A673 (cell line): ENCODE data around the gene NANS. TPM values are rescaled to one million over a fixed set of nuclear protein-coding genes. Genes with fewer than 3 reads are reported as not detected.

Experiments
- Bru-seq: library from RNA; stranded (reverse); fragments of 400-500 nt; gene quantifications from one replicate; lab custom pipeline; 2021; lab: Mats Ljungman, UMichigan
- BruChase-seq, 2 experiments: library from RNA; stranded (reverse); fragments of 400-500 nt; gene quantifications; one replicate each; lab custom pipeline; 2021; lab: Mats Ljungman, UMichigan
- BruUV-seq: library from RNA; stranded (reverse); fragments of 400-500 nt; replicated peaks from 2 replicates; lab custom pipeline; 2021; lab: Mats Ljungman, UMichigan
- CTCF ChIA-PET: fragments of 300-600 bp; sonication (Branson Sonifier 250); formaldehyde crosslinking; loops from one replicate; lab custom pipeline; 2022; ENCODE audit warnings: antibody characterized with exemption; lab: Charles Lee
- POLR2A ChIA-PET: fragments of 300-600 bp; sonication (Branson Sonifier 250); formaldehyde crosslinking; loops from one replicate; lab custom pipeline; 2022; ENCODE audit warnings: antibody characterized with exemption; ENCODE audit not compliant: low non-redundant PET; lab: Charles Lee
- DNase-seq: peaks from one replicate; pipeline ENCODE4 v3.0.0-alpha.2; 2015; ENCODE audit warnings: low spot score
- H3K27ac ChIP-seq: fragments of 200-600 bp; sonication (generic); 2 replicates; pipeline ENCODE4 v1.5.1; 2016; ENCODE audit warnings: mixed run types, low read depth, mild to moderate bottlenecking, mixed read lengths, antibody characterized with exemption, low read length; ENCODE audit not compliant: poor library complexity, severe bottlenecking
- H3K27me3 ChIP-seq: fragments of 200-600 bp; sonication (generic); replicated peaks from 2 replicates; pipeline ENCODE4 v1.6.1; 2017; ENCODE audit warnings: mixed run types, low read depth, mild to moderate bottlenecking, mixed read lengths, antibody characterized with exemption, low read length; ENCODE audit not compliant: insufficient read depth, poor library complexity
- H3K36me3 ChIP-seq: fragments of 200-600 bp; sonication (generic); 2 replicates; pipeline ENCODE4 v1.6.1; 2016; ENCODE audit warnings: mixed run types, mild to moderate bottlenecking, mixed read lengths, antibody characterized with exemption, low read length; ENCODE audit not compliant: insufficient read depth, poor library complexity, severe bottlenecking
- H3K4me1 ChIP-seq: fragments of 200-600 bp; sonication (generic); 2 replicates; pipeline ENCODE4 v1.6.1; 2017; ENCODE audit warnings: mixed run types, mild to moderate bottlenecking, mixed read lengths, antibody characterized with exemption, low read length; ENCODE audit not compliant: insufficient read depth, poor library complexity, severe bottlenecking
- H3K4me3 ChIP-seq: fragments of 200-600 bp; sonication (generic); 2 replicates; pipeline ENCODE4 v1.5.1; 2016; ENCODE audit warnings: low read depth, mixed run types, mild to moderate bottlenecking, mixed read lengths, low read length; ENCODE audit not compliant: poor library complexity, severe bottlenecking
- H3K9me3 ChIP-seq: fragments of 200-600 bp; sonication (generic); 2 replicates; pipeline ENCODE4 v1.6.1; 2016; ENCODE audit warnings: mixed run types, low read depth, mild to moderate bottlenecking, mixed read lengths, antibody characterized with exemption, low read length; ENCODE audit not compliant: poor library complexity, severe bottlenecking
- CTCF ChIP-seq: fragments of 300-800, 200-600 bp; sonication (generic); conservative IDR thresholded peaks from 2 replicates; pipeline ENCODE4 v1.5.1; 2017; ENCODE audit warnings: low read depth, mild to moderate bottlenecking, antibody characterized with exemption, low read length, moderate library complexity, mixed read lengths
- EZH2 ChIP-seq: fragments of 200-600 bp; sonication (generic); IDR thresholded peaks from 2 replicates; pipeline ENCODE4 v1.6.1; 2017; ENCODE audit warnings: borderline replicate concordance, low read depth, mild to moderate bottlenecking, mixed read lengths, antibody characterized with exemption, low read length; ENCODE audit not compliant: poor library complexity, severe bottlenecking
- intact Hi-C: fragments of 100-400 bp; cut with micrococcal nuclease; formaldehyde crosslinking; loops from one replicate; pipeline ENCODE4 v1.10.0; 2022; ENCODE audit not compliant: unreplicated experiment
- long read RNA-seq: library from polyadenylated mRNA; stranded (forward); transcript quantifications from one replicate; pipeline ENCODE4 v2.0.0, GENCODE V29; 2022
- total RNA-seq: library from RNA; stranded (reverse); gene quantifications from 2 replicates; pipeline ENCODE4 v1.2.3, GENCODE V29; 2021

NANS gene, protein sequence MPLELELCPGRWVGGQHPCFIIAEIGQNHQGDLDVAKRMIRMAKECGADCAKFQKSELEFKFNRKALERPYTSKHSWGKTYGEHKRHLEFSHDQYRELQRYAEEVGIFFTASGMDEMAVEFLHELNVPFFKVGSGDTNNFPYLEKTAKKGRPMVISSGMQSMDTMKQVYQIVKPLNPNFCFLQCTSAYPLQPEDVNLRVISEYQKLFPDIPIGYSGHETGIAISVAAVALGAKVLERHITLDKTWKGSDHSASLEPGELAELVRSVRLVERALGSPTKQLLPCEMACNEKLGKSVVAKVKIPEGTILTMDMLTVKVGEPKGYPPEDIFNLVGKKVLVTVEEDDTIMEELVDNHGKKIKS
- total RNA-seq (40.6 and 41.9 TPM in 2 replicates), Bru-seq, nascent RNA (percentile 63 among the genes with signal in this experiment), BruChase-seq, experiment 1, labeled RNA remaining after a 2-hour chase (percentile 54 among the genes with signal in this experiment), BruChase-seq, experiment 2, labeled RNA remaining after a 6-hour chase (percentile 66 among the genes with signal in this experiment)
- long read RNA-seq, transcript NANS-201 (6 exons, 1,170 nt) = major isoform, 36 of 44 reads
- long read RNA-seq, partial matches to known transcripts = 4 of 44 reads
- long read RNA-seq, other reads (novel, unspliced or antisense) = 4 of 44 reads

- intact Hi-C loops = no loop called here
These were observed at the start of gene NANS for GRCh38 chr9:98056269-98057137. NANS (plus strand) TSS chr9:98056732; CDS start chr9:98056809, 77 bp downstream.

GRCh38 chr9:98007251-98007928, 49.1 kb upstream of the NANS start:
- H3K27ac ChIP-seq = no peak overlapping the region
- POLR2A ChIA-PET = no interaction called here
- intact Hi-C loops = no loop called here
- H3K4me3 ChIP-seq = no peak overlapping the region
- TF ChIP-seq CTCF = no peak
- TF ChIP-seq EZH2 = no peak
- no peaks in the 10 kb centered on the region for H3K4me1 ChIP-seq
- H3K27me3 ChIP-seq = no peaks in the 10 kb centered on the region
- CTCF ChIA-PET = no interaction called here
- H3K36me3 ChIP-seq = peaks cover 97% of the 10 kb centered on the region
- DNase-seq = no peak
- BruUV-seq = no TSS peak
- H3K9me3 ChIP-seq = no peaks in the 10 kb centered on the region

More at GRCh38 chr9:98056269-98057137, at the start of gene NANS:
- Histone ChIP-seq H3K4me3 (peak within 1 kb of the TSS; percentile 85), H3K27me3 (no peaks in the 10 kb centered on the region), H3K4me1 (no peaks in the 10 kb centered on the region), H3K9me3 (no peaks in the 10 kb centered on the region), H3K36me3 (no peaks in the 10 kb centered on the region), H3K27ac (peak within 1 kb of the TSS; percentile 78)
- no TSS peak for BruUV-seq
- ChIA-PET POLR2A (interaction anchor here (0.6 kb wide), 3 partner anchors 58 to 136 kb away, joined by 3 to 6 read pairs (median 4); partner anchors contain the start of genes CORO2A and TRMO), CTCF (interaction anchor here (1.3 kb wide), 1 partner anchor 22 kb away, joined by 5 read pairs; no protein-coding TSS in a partner anchor)
- TF ChIP-seq EZH2 (no peak), CTCF (no peak)
- peak; percentile 92 for DNase-seq
